Posterior cingulate gyrus (tissue), 11 donors: ENCODE measurements around the gene GPR78.
A peak's percentile ranks its signal among the peaks of the same experiment; 100 is the strongest.

ENCODE experiments used
- DNase-seq, 10 donors: peaks; one replicate each; pipeline versions ENCODE4 v3.0.0 to v3.0.0-alpha.2; 2020 to 2021; ENCODE audit warnings: mixed read lengths in 3 of 10
- intact Hi-C: fragments of 100-400 bp; cut with DNase I; formaldehyde crosslinking; loops from one replicate; pipeline ENCODE4 v1.15.1; 2023

Gene GPR78

GRCh38 chr4:8594097-8595038 is 14.2 kb downstream of the GPR78 start:
- peak in 6 of 10 donors; percentile 44 to 82 (median 54) for DNase-seq
- intact Hi-C loops: loop anchor here (1.0 to 5.0 kb wide), 2 partner anchors 126 to 352 kb away; no protein-coding TSS in a partner anchor

GRCh38 chr4:8595237-8596087 is 15.3 kb downstream of the GPR78 start:
- peak in 1 of 10 donors; percentile 72 for DNase-seq
- intact Hi-C loops: no loop called here

GRCh38 chr4:8596891-8597290 is 16.7 kb downstream of the GPR78 start:
- intact Hi-C loops: no loop called here
- peak in 1 of 10 donors; percentile 53 for DNase-seq

GRCh38 chr4:8597319-8597718 is 17.1 kb downstream of the GPR78 start:
- intact Hi-C loops: no loop called here
- DNase-seq: peak in 1 of 10 donors; percentile 77

GRCh38 chr4:8597791-8598190 is 17.6 kb downstream of the GPR78 start:
- intact Hi-C loops: no loop called here
- DNase-seq: peak in 1 of 10 donors; percentile 55

GRCh38 chr4:8598391-8599090 is 18.3 kb downstream of the GPR78 start:
- intact Hi-C loops: no loop called here

GRCh38 chr4:8599091-8599460 is 18.9 kb downstream of the GPR78 start:
- intact Hi-C loops: no loop called here
- peak in 1 of 10 donors; percentile 73 for DNase-seq

More at GRCh38 chr4:8598391-8599090, 18.3 kb downstream of the GPR78 start:
- DNase-seq: peak in 1 of 10 donors; percentile 77

- intact Hi-C loops: loop anchor here (10.0 kb wide), 1 partner anchor 275 kb away; the partner anchor contains the start of gene HMX1
- peak in 1 of 10 donors; percentile 65 for DNase-seq
Observed at GRCh38 chr4:8599657-8600056, 19.5 kb downstream of the GPR78 start.

- intact Hi-C loops: loop anchor here (10.0 kb wide), 1 partner anchor 275 kb away; the partner anchor contains the start of gene HMX1
Observed at GRCh38 chr4:8600266-8600665, 20.1 kb downstream of the GPR78 start.

GRCh38 chr4:8600686-8601085 is 20.5 kb downstream of the GPR78 start:
- intact Hi-C loops: loop anchor here (10.0 kb wide), 1 partner anchor 274 kb away; the partner anchor contains the start of gene HMX1
- peak in 1 of 10 donors; percentile 62 for DNase-seq

More at GRCh38 chr4:8600266-8600665, 20.1 kb downstream of the GPR78 start:
- DNase-seq: peak in 1 of 10 donors; percentile 9

- DNase-seq: peak in 1 of 10 donors; percentile 71
- intact Hi-C loops: loop anchor here (10.0 kb wide), 1 partner anchor 274 kb away; the partner anchor contains the start of gene HMX1
Observed at GRCh38 chr4:8601086-8601485, 20.9 kb downstream of the GPR78 start.

- intact Hi-C loops: loop anchor here (10.0 kb wide), 1 partner anchor 273 kb away; the partner anchor contains the start of gene HMX1
Observed at GRCh38 chr4:8601556-8601955, 21.4 kb downstream of the GPR78 start.

GRCh38 chr4:8602686-8603430 is 22.7 kb downstream of the GPR78 start:
- intact Hi-C loops: loop anchor here (10.0 kb wide), 1 partner anchor 272 kb away; the partner anchor contains the start of gene HMX1
- DNase-seq: peak in 1 of 10 donors; percentile 75

More at GRCh38 chr4:8601556-8601955, 21.4 kb downstream of the GPR78 start:
- DNase-seq: no peak

- intact Hi-C loops: loop anchor here (10.0 kb wide), 1 partner anchor 271 kb away; the partner anchor contains the start of gene HMX1
- DNase-seq: peak in 1 of 10 donors; percentile 84
Observed at GRCh38 chr4:8603931-8604330, 23.7 kb downstream of the GPR78 start.

- intact Hi-C loops: loop anchor here (10.0 kb wide), 1 partner anchor 270 kb away; the partner anchor contains the start of gene HMX1
Observed at GRCh38 chr4:8605289-8605688, 25.1 kb downstream of the GPR78 start.

GRCh38 chr4:8606476-8606875 is 26.3 kb downstream of the GPR78 start:
- intact Hi-C loops: loop anchor here (10.0 kb wide), 1 partner anchor 268 kb away; the partner anchor contains the start of gene HMX1
- DNase-seq: peak in 1 of 10 donors; percentile 75

More at GRCh38 chr4:8605289-8605688, 25.1 kb downstream of the GPR78 start:
- no peak for DNase-seq

- intact Hi-C loops: loop anchor here (10.0 kb wide), 1 partner anchor 268 kb away; the partner anchor contains the start of gene HMX1
- peak in 1 of 10 donors; percentile 77 for DNase-seq
Observed at GRCh38 chr4:8606966-8607365, 26.8 kb downstream of the GPR78 start.
